DND-41 (cell line): ENCODE measurements around the gene GJB6.

ENCODE experiments used
- EZH2 ChIP-seq: IDR thresholded peaks from 3 replicates; pipeline ENCODE4 v1.6.1; 2012; ENCODE audit warnings: borderline replicate concordance, low read depth, mild to moderate bottlenecking, moderate library complexity, low read length, inconsistent platforms; ENCODE audit not compliant: severe bottlenecking
- TF ChIP-seq, protein P1 (sequence below): IDR thresholded peaks from 2 replicates; pipeline ENCODE4 v1.5.1; 2012; ENCODE audit warnings: borderline replicate concordance, low read length, moderate library complexity, mild to moderate bottlenecking; ENCODE audit not compliant: poor library complexity, severe bottlenecking; ENCODE audit errors: extremely low read depth

DNA sequence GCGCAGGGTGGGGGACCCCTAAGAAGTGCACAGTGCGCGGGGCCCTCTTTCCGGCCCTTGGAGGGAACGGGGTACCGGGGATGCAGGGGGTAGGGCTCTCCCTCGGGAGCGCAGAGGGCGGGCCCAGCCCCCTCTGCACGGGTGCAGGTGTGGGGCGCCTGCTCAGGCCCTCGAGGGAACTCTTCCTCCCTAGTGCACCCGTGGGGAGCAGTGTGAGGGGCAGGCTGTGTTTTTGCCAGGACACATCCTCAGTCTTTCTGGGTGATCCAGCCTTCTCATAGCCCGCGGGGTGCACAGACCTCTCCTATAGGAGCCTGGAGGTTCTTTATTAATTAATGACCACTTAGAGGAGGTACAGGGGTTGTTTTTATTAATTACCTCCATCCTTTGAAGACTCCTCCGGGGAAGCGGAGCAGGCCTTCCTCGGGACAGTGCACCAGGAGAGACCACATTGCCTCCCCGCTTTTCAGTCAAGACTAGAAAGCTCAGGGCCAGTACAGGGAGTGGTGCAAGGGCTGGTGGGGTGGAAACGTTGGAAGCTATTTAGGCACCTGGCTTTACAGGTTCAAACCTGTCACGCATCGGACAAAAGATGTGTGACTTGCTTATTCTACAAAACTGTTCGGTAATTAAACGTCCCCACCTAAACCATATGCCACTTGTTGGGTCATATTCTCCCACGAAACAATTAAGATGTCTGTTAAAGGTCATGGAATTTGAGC is 598 bp upstream of the GJB6 start:
- TF ChIP-seq, protein P1, sequence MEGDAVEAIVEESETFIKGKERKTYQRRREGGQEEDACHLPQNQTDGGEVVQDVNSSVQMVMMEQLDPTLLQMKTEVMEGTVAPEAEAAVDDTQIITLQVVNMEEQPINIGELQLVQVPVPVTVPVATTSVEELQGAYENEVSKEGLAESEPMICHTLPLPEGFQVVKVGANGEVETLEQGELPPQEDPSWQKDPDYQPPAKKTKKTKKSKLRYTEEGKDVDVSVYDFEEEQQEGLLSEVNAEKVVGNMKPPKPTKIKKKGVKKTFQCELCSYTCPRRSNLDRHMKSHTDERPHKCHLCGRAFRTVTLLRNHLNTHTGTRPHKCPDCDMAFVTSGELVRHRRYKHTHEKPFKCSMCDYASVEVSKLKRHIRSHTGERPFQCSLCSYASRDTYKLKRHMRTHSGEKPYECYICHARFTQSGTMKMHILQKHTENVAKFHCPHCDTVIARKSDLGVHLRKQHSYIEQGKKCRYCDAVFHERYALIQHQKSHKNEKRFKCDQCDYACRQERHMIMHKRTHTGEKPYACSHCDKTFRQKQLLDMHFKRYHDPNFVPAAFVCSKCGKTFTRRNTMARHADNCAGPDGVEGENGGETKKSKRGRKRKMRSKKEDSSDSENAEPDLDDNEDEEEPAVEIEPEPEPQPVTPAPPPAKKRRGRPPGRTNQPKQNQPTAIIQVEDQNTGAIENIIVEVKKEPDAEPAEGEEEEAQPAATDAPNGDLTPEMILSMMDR: no peak
- no peak for TF ChIP-seq EZH2
